SU-DHL-6 (cell line): Measurements from ENCODE around the gene ATP7B.

ENCODE experiments used
- EZH2phosphoT487 ChIP-seq: fragments of 200-600 bp; sonication (generic), shearing (Covaris generic); conservative IDR thresholded peaks from 2 replicates; pipeline ENCODE4 v1.6.1; 2018; ENCODE audit warnings: mild to moderate bottlenecking, antibody characterized with exemption, low read length, moderate library complexity, mixed read lengths
- TF ChIP-seq, protein P1 (sequence below): fragments of 200-600 bp; sonication (generic); IDR thresholded peaks from one replicate; pipeline ENCODE4 v1.5.1; 2017; ENCODE audit warnings: antibody characterized with exemption, mild to moderate bottlenecking, low read length, moderate library complexity; ENCODE audit not compliant: insufficient read depth, poor library complexity, severe bottlenecking

GRCh38 chr13:52051400-52051799 is 40.1 kb upstream of the ATP7B start:
- TF ChIP-seq, protein P1, sequence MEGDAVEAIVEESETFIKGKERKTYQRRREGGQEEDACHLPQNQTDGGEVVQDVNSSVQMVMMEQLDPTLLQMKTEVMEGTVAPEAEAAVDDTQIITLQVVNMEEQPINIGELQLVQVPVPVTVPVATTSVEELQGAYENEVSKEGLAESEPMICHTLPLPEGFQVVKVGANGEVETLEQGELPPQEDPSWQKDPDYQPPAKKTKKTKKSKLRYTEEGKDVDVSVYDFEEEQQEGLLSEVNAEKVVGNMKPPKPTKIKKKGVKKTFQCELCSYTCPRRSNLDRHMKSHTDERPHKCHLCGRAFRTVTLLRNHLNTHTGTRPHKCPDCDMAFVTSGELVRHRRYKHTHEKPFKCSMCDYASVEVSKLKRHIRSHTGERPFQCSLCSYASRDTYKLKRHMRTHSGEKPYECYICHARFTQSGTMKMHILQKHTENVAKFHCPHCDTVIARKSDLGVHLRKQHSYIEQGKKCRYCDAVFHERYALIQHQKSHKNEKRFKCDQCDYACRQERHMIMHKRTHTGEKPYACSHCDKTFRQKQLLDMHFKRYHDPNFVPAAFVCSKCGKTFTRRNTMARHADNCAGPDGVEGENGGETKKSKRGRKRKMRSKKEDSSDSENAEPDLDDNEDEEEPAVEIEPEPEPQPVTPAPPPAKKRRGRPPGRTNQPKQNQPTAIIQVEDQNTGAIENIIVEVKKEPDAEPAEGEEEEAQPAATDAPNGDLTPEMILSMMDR: no peak
- TF ChIP-seq EZH2phosphoT487: no peak
